ENCODE results near the gene MAD2L1BP.

GRCh38 chr6:43629104-43629504, 6.5 kb upstream of the MAD2L1BP start, which contains the start of gene GTPBP2:
- no peak for TF ChIP-seq CTCF (optimal IDR thresholded peaks at IDR 0.05 in 1 of 3, IDR thresholded peaks at IDR 0.05 in 1 of 3, conservative IDR thresholded peaks at IDR 0.05 in 1 of 3; ENCODE audit: extremely low read depth in 1 of 3, insufficient read depth in 2 of 3, low read length in 3 of 3)
- TF ChIP-seq EZH2 (IDR thresholded peaks at IDR 0.05; ENCODE audit: low read length) = no peak

Measured in keratinocyte (primary cell).